ENCODE data around the gene SLC35G2.
"Not testable (repeated sequence)": the region's sequence is repeated elsewhere in the genome, so short reads cannot be mapped to it uniquely, and the experiment has no call there.

SLC35G2 gene

GRCh38 chr3:136885357-136886213, 66.7 kb downstream of the SLC35G2 start:
- DNase-seq (ENCODE audit: low read depth in 2 of 2), result no peak

- no peak for DNase-seq (ENCODE audit: low read depth in 2 of 2)
These were observed 71.0 kb downstream of the SLC35G2 start for GRCh38 chr3:136889947-136890346.

- no peak for DNase-seq (ENCODE audit: low read depth in 2 of 2)
These were observed 73.3 kb downstream of the SLC35G2 start for GRCh38 chr3:136891934-136892855.

- DNase-seq (ENCODE audit: low read depth in 2 of 2), result no peak
These were observed 75.0 kb downstream of the SLC35G2 start for GRCh38 chr3:136893848-136894443.

- not testable (repeated sequence) for DNase-seq (ENCODE audit: low read depth in 2 of 2)
These were observed 78.2 kb downstream of the SLC35G2 start for GRCh38 chr3:136897171-136897570.

GRCh38 chr3:136898549-136898948, 79.6 kb downstream of the SLC35G2 start:
- no peak for DNase-seq (ENCODE audit: low read depth in 2 of 2)

GRCh38 chr3:136898954-136899353, 80.0 kb downstream of the SLC35G2 start:
- DNase-seq (ENCODE audit: low read depth in 2 of 2), result no peak

GRCh38 chr3:136899622-136900158, 80.8 kb downstream of the SLC35G2 start:
- DNase-seq (ENCODE audit: low read depth in 2 of 2), result no peak

- DNase-seq (ENCODE audit: low read depth in 2 of 2), result not testable (repeated sequence)
These were observed 81.8 kb downstream of the SLC35G2 start for GRCh38 chr3:136900694-136901093.

GRCh38 chr3:136901391-136901790, 82.5 kb downstream of the SLC35G2 start:
- DNase-seq (ENCODE audit: low read depth in 2 of 2), result no peak

GRCh38 chr3:136902530-136902929, 83.6 kb downstream of the SLC35G2 start:
- DNase-seq (ENCODE audit: low read depth in 2 of 2), result not testable (repeated sequence)

GRCh38 chr3:136903899-136904298, 85.0 kb downstream of the SLC35G2 start:
- DNase-seq (ENCODE audit: low read depth in 2 of 2), result no peak

- no peak for DNase-seq (ENCODE audit: low read depth in 2 of 2)
These were observed 85.8 kb downstream of the SLC35G2 start for GRCh38 chr3:136904746-136905145.
